GM23338 (cell line): ENCODE data around the gene ATP1A3. TPM values are rescaled to one million over a fixed set of nuclear protein-coding genes. Genes with fewer than 3 reads are reported as not detected.

Experiments used
- ATAC-seq: fragments of 200-7000 bp; cut with Tn5 transposase; 3 replicates; pipeline ENCODE4 v1.9.1; 2020
- DNase-seq: peaks from one replicate; pipeline ENCODE4 v3.0.0-alpha.2; 2015; ENCODE audit warnings: low spot score
- H2AFZ ChIP-seq: fragments of 200-600 bp; sonication (generic); 2 replicates; pipeline ENCODE4 v1.8.0; 2016; ENCODE audit warnings: antibody characterized with exemption, mild to moderate bottlenecking, moderate library complexity
- H3F3A ChIP-seq: fragments of 200-600 bp; sonication (generic); replicated peaks from 2 replicates; pipeline ENCODE4 v1.8.0; 2017; ENCODE audit warnings: antibody characterized with exemption, mixed run types, low read depth
- H3K27ac ChIP-seq: fragments of 200-600 bp; sonication (generic); 2 replicates; pipeline ENCODE4 v1.6.1; 2016; ENCODE audit warnings: low read depth
- H3K27me3 ChIP-seq: fragments of 200-600 bp; sonication (generic); 2 replicates; pipeline ENCODE4 v1.8.0; 2016; ENCODE audit warnings: mild to moderate bottlenecking, mixed run types, moderate library complexity; ENCODE audit not compliant: insufficient read depth
- H3K36me3 ChIP-seq: fragments of 200-600 bp; sonication (generic); 2 replicates; pipeline ENCODE4 v1.8.0; 2016; ENCODE audit warnings: mild to moderate bottlenecking; ENCODE audit not compliant: insufficient read depth
- H3K4me1 ChIP-seq: fragments of 200-600 bp; sonication (generic); 2 replicates; pipeline ENCODE4 v1.8.0; 2016; ENCODE audit warnings: mild to moderate bottlenecking, moderate library complexity; ENCODE audit not compliant: insufficient read depth
- H3K4me2 ChIP-seq: fragments of 200-600 bp; sonication (generic); 2 replicates; pipeline ENCODE4 v1.7.1; 2017; ENCODE audit warnings: mixed run types
- H3K4me3 ChIP-seq: fragments of 200-600 bp; sonication (generic); 2 replicates; pipeline ENCODE4 v1.6.1; 2016; ENCODE audit warnings: mixed run types
- H3K79me2 ChIP-seq: fragments of 200-600 bp; sonication (generic); replicated peaks from 2 replicates; pipeline ENCODE4 v1.8.0; 2017; ENCODE audit warnings: mild to moderate bottlenecking; ENCODE audit not compliant: insufficient read depth
- H3K9me2 ChIP-seq: fragments of 200-600 bp; sonication (generic); 2 replicates; pipeline ENCODE4 v1.8.0; 2017; ENCODE audit not compliant: insufficient read depth
- H4K20me1 ChIP-seq: fragments of 200-600 bp; sonication (generic); replicated peaks from 2 replicates; pipeline ENCODE4 v1.8.0; 2017; ENCODE audit warnings: mild to moderate bottlenecking; ENCODE audit not compliant: insufficient read depth
- H3K27ac Mint-ChIP-seq: 2 replicates; pipeline ENCODE4 v1.8.0; 2020; ENCODE audit warnings: inconsistent platforms, mild to moderate bottlenecking, moderate library complexity, mixed read lengths
- H3K27me3 Mint-ChIP-seq: 3 replicates; pipeline ENCODE4 v1.8.0; 2022; ENCODE audit warnings: low read depth, mild to moderate bottlenecking, moderate library complexity, mixed read lengths, inconsistent platforms; ENCODE audit not compliant: insufficient read depth, poor library complexity
- H3K36me3 Mint-ChIP-seq: 3 replicates; pipeline ENCODE4 v1.8.0; 2021; ENCODE audit warnings: low read depth, mild to moderate bottlenecking, inconsistent platforms, moderate library complexity, mixed read lengths
- H3K4me1 Mint-ChIP-seq: 3 replicates; pipeline ENCODE4 v1.8.0; 2020; ENCODE audit warnings: mild to moderate bottlenecking, inconsistent platforms, mixed read lengths
- H3K4me3 Mint-ChIP-seq: 3 replicates; pipeline ENCODE4 v1.8.0; 2021; ENCODE audit warnings: moderate library complexity, mild to moderate bottlenecking, inconsistent platforms, mixed read lengths
- H3K9me3 Mint-ChIP-seq: 3 replicates; pipeline ENCODE4 v1.8.0; 2020; ENCODE audit warnings: moderate library complexity, mild to moderate bottlenecking, inconsistent platforms, mixed read lengths
- CREB1 ChIP-seq: fragments of 250-450 bp; sonication (Bioruptor Pico); IDR thresholded peaks from 2 replicates; pipeline ENCODE4 v1.5.0; 2020; ENCODE audit warnings: low read depth, mild to moderate bottlenecking, moderate library complexity
- EZH2 ChIP-seq: fragments of 200-600 bp; sonication (generic); IDR thresholded peaks from one replicate; pipeline ENCODE4 v1.8.0; 2017; ENCODE audit warnings: antibody characterized with exemption, mild to moderate bottlenecking, low read depth; ENCODE audit not compliant: unreplicated experiment
- EZH2phosphoT487 ChIP-seq: fragments of 200-600 bp; sonication (generic); IDR thresholded peaks from one replicate; pipeline ENCODE4 v1.8.1; 2018; ENCODE audit warnings: antibody characterized with exemption; ENCODE audit not compliant: unreplicated experiment
- JUNB ChIP-seq: IDR thresholded peaks from one replicate; pipeline ENCODE4 v1.6.1; 2016; ENCODE audit warnings: antibody characterized with exemption; ENCODE audit not compliant: unreplicated experiment
- NANOG ChIP-seq: IDR thresholded peaks from 2 replicates; pipeline ENCODE4 v1.6.1; 2016; ENCODE audit warnings: antibody characterized with exemption, borderline replicate concordance
- POLR2AphosphoS5 ChIP-seq: IDR thresholded peaks from 2 replicates; pipeline ENCODE4 v1.6.1; 2016; ENCODE audit warnings: antibody characterized with exemption, low read depth
- STAT1 ChIP-seq: IDR thresholded peaks from one replicate; pipeline ENCODE4 v1.6.1; 2016; ENCODE audit warnings: antibody characterized with exemption; ENCODE audit not compliant: unreplicated experiment
- ZNF114 ChIP-seq: fragments of 250-450 bp; sonication (Bioruptor Pico); IDR thresholded peaks from 2 replicates; pipeline ENCODE4 v1.5.0; 2020; ENCODE audit warnings: mild to moderate bottlenecking, moderate library complexity
- ZNF331 ChIP-seq: fragments of 250-450 bp; sonication (Bioruptor Pico); IDR thresholded peaks from 2 replicates; pipeline ENCODE4 v1.5.0; 2020; ENCODE audit warnings: low read depth, mild to moderate bottlenecking, moderate library complexity
- long read RNA-seq: library from polyadenylated mRNA; unstranded; transcript quantifications from one replicate; pipeline ENCODE4 v2.0.0, GENCODE V29; 2020; ENCODE audit not compliant: unreplicated experiment
- polyA plus RNA-seq: library from polyadenylated mRNA; unstranded; fragments of >200 nt; fragmentation: Nextera tagmentation; extraction: Ambion mirVana; gene quantifications from 2 replicates; pipeline ENCODE4 v1.2.1, GENCODE V29; 2016
- total RNA-seq: library from RNA; depleted of rRNA; stranded (reverse); fragments of >200 nt; shearing (Covaris generic); gene quantifications from 2 replicates; pipeline ENCODE4 v1.2.3, GENCODE V29; 2014; rRNA removed
- TF ChIP-seq, protein P1 (sequence below), 2 experiments: fragments of 200-600 bp in 1 of 2; sonication (generic) in 1 of 2; conservative IDR thresholded peaks; 2 replicates each; pipeline versions ENCODE4 v1.5.1 to v1.6.1; 2016 to 2017; ENCODE audit warnings: antibody characterized with exemption in 2 of 2, low read depth in 2 of 2, mild to moderate bottlenecking in 2 of 2, moderate library complexity in 1 of 2
- TF ChIP-seq, protein P2 (sequence below): IDR thresholded peaks from 2 replicates; pipeline ENCODE4 v1.6.1; 2016; ENCODE audit warnings: antibody characterized with exemption

ATP1A3 gene
- 33.1 and 37.3 TPM in 2 replicates for total RNA-seq
- 11.0 and 11.5 TPM in 2 replicates for polyA plus RNA-seq
- long read RNA-seq, partial matches to known transcripts = 1 of 1 reads
- long read RNA-seq, other reads (novel, unspliced or antisense) = 0 of 1 reads

DNA sequence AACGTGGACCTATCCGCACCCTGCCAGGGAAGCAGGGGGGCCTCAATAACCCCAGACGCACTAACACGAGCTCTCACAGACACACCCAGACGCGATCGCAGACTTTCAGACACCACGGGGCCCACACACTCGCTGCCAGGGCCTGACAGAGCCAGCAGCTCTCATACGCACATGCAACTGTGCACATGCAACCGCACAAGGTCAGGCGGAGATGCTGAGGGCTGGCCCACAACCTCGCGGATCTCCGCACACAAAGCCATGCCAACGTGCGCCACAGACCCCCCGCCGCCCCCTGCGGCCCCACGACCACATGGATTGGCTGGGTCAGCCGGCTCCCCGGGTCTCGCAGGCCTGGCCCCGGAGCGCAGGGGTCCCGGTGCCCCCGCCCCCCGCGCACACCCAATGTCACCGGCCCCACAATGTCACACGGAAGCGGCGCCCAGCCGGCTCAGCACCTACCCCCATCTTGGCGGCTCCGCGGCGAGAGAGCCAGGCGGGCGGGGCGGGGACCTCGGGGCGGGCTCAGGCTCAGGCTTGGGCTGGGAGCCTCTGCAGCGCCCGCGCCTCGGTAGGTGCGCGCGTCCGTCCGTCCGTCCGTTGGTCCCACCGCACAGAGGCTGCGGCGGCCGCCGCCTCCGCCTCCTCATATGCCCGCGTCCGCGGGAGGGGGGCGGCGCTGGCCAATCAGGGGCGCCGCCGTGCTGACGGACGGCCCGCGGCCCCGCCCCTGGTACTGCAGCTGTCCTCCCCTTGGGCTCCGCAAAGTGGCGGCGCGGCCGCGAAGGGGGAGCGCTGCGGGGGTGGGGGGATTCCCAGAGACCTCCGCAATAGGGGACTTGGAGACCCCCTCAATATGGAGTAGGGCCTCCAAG, at the start of gene ATP1A3:
Gene ATP1A3 (minus strand): TSS at position 619 of the 872 bp plus-strand sequence. CDS start 154 bp downstream, at position 465.
- peaks cover 43% of the 10 kb centered on the region for H3K27me3 ChIP-seq
- TF ChIP-seq STAT1 (no peak), ZNF114 (CRISPR knock-in tag) (no peak), ZNF331 (no peak), CREB1 (peak; percentile 71; the same call in 1 of the 2 replicates), POLR2AphosphoS5 (peak; percentile 56; the same call in 1 of the 2 replicates)
- peaks cover 23% of the 10 kb centered on the region for H3K4me1 Mint-ChIP-seq
- H4K20me1 ChIP-seq = peaks cover 10% of the 10 kb centered on the region
- H3F3A ChIP-seq = peaks cover 16% of the 10 kb centered on the region; the same call in 1 of the 2 replicates
- ATAC-seq (peak; percentile 59), DNase-seq (peak; percentile 85)
- no peaks in the 10 kb centered on the region for H3K9me2 ChIP-seq
- peak within 1 kb of the TSS; percentile 83 for H3K4me3 ChIP-seq
- H3K27me3 Mint-ChIP-seq = peaks cover 47% of the 10 kb centered on the region
- H2AFZ ChIP-seq = peak within 1 kb of the TSS; percentile 87
- no peaks in the 10 kb centered on the region; the same call in 2 of the 3 replicates for H3K36me3 Mint-ChIP-seq
- peaks cover 16% of the 10 kb centered on the region for H3K4me1 ChIP-seq
- no peaks in the 10 kb centered on the region for H3K79me2 ChIP-seq
- peak within 1 kb of the TSS; percentile 78 for H3K4me3 Mint-ChIP-seq
- H3K27ac Mint-ChIP-seq = no peak within 1 kb of the TSS
- no peak within 1 kb of the TSS for H3K27ac ChIP-seq
- H3K9me3 Mint-ChIP-seq = no peaks in the 10 kb centered on the region
- peak within 1 kb of the TSS; percentile 95 for H3K4me2 ChIP-seq
- H3K36me3 ChIP-seq = no peaks in the 10 kb centered on the region

DNA sequence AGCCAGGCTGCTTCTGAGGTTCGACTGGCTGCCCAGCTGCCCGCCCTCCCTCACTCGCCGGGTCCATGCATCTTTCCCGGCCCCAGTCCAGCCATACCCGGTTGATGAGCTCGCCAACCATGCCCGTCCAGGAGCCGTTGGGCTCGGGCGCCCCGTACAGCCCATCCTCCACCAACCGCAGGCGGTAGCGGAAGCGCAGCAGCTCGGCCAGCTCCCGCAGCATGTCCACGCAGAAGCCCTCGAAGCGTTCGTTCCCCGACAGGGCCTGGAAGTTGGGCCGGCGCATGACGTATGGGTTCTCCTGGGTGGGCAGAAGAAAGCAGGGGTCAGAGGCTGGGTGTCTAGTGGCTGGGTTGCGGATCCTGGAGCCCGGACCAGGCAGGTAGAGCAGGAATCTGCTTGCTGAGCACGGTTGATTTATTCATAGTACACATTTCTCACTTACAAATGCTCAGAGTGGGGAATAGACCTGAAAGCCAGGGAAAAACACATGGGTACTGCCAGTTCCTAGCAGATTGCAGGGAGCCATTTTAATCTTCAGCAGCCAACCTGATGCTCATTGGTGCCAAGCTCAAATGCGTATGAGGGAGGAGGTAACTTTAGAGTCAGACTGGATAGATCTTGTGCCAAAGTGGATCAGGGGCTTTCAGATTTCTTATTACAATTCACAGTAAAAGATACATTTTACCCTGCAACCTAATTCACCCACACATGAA, 48.6 kb upstream of the ATP1A3 start:
- no peaks in the 10 kb centered on the region for H3F3A ChIP-seq
- H3K27me3 Mint-ChIP-seq = no peaks in the 10 kb centered on the region
- H3K27me3 ChIP-seq = no peaks in the 10 kb centered on the region
- no peak overlapping the region for H3K4me3 ChIP-seq
- H3K4me1 ChIP-seq = no peaks in the 10 kb centered on the region
- H3K9me2 ChIP-seq = no peaks in the 10 kb centered on the region
- DNase-seq = no peak
- H3K79me2 ChIP-seq = no peaks in the 10 kb centered on the region
- H2AFZ ChIP-seq = no peak overlapping the region
- H3K9me3 Mint-ChIP-seq = no peaks in the 10 kb centered on the region
- H3K4me2 ChIP-seq = no peak overlapping the region
- H3K36me3 ChIP-seq = peaks cover 19% of the 10 kb centered on the region; the same call in 1 of the 2 replicates
- no peak overlapping the region for H3K27ac ChIP-seq
- H3K4me3 Mint-ChIP-seq = no peak overlapping the region
- H3K27ac Mint-ChIP-seq = no peak overlapping the region
- no peaks in the 10 kb centered on the region for H4K20me1 ChIP-seq
- H3K4me1 Mint-ChIP-seq = no peaks in the 10 kb centered on the region
- ATAC-seq = no peak
- peaks cover 63% of the 10 kb centered on the region for H3K36me3 Mint-ChIP-seq
- no peak for TF ChIP-seq EZH2phosphoT487
- TF ChIP-seq EZH2 = no peak
- no peak for TF ChIP-seq JUNB
- TF ChIP-seq STAT1 = no peak
- TF ChIP-seq, protein P1, sequence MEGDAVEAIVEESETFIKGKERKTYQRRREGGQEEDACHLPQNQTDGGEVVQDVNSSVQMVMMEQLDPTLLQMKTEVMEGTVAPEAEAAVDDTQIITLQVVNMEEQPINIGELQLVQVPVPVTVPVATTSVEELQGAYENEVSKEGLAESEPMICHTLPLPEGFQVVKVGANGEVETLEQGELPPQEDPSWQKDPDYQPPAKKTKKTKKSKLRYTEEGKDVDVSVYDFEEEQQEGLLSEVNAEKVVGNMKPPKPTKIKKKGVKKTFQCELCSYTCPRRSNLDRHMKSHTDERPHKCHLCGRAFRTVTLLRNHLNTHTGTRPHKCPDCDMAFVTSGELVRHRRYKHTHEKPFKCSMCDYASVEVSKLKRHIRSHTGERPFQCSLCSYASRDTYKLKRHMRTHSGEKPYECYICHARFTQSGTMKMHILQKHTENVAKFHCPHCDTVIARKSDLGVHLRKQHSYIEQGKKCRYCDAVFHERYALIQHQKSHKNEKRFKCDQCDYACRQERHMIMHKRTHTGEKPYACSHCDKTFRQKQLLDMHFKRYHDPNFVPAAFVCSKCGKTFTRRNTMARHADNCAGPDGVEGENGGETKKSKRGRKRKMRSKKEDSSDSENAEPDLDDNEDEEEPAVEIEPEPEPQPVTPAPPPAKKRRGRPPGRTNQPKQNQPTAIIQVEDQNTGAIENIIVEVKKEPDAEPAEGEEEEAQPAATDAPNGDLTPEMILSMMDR (conservative IDR thresholded peaks at IDR 0.05; ENCODE audit: low read depth in 2 of 2) = no peak
- no peak for TF ChIP-seq ZNF331
- TF ChIP-seq, protein P2, sequence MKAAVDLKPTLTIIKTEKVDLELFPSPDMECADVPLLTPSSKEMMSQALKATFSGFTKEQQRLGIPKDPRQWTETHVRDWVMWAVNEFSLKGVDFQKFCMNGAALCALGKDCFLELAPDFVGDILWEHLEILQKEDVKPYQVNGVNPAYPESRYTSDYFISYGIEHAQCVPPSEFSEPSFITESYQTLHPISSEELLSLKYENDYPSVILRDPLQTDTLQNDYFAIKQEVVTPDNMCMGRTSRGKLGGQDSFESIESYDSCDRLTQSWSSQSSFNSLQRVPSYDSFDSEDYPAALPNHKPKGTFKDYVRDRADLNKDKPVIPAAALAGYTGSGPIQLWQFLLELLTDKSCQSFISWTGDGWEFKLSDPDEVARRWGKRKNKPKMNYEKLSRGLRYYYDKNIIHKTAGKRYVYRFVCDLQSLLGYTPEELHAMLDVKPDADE = no peak
- TF ChIP-seq NANOG = no peak
